AG04449 (cell line): ENCODE results near the gene CCL7.

ENCODE experiments used
- CTCF ChIA-PET: fragments of 350-600 bp; formaldehyde crosslinking; extraction: SDS; loops from one replicate; lab custom pipeline; 2021; ENCODE audit warnings: antibody characterized with exemption; lab: Yijun Ruan, JAX
- POLR2A ChIA-PET: fragments of 400-600, 350-600 bp; formaldehyde crosslinking; extraction: SDS; loops from one replicate; lab custom pipeline; 2020; ENCODE audit warnings: antibody characterized with exemption, inconsistent platforms; lab: Yijun Ruan, JAX
- DNase-seq: peaks from one replicate; pipeline ENCODE4 v3.0.0-alpha.2; 2010; ENCODE audit warnings: low read depth, low spot score
- H3K4me3 ChIP-seq: 2 replicates; pipeline ENCODE4 v1.5.1; 2011; ENCODE audit warnings: low read depth, mild to moderate bottlenecking, control low read depth, low read length
- CTCF ChIP-seq: IDR thresholded peaks from one replicate; pipeline ENCODE4 v1.5.1; 2011; ENCODE audit warnings: mild to moderate bottlenecking, moderate library complexity, low read length, control low read depth, inconsistent platforms; ENCODE audit not compliant: insufficient read depth; ENCODE audit errors: missing control alignments

Gene CCL7

GRCh38 chr17:34252444-34253138 is 17.4 kb upstream of the CCL7 start:
- CTCF ChIA-PET, result interaction anchor here (1.3 to 9.2 kb wide), 4 partner anchors 19 to 108 kb away, joined by 3 to 73 read pairs (median 4); partner anchors contain the start of gene CCL1
- peak; percentile 84 for DNase-seq

DNA sequence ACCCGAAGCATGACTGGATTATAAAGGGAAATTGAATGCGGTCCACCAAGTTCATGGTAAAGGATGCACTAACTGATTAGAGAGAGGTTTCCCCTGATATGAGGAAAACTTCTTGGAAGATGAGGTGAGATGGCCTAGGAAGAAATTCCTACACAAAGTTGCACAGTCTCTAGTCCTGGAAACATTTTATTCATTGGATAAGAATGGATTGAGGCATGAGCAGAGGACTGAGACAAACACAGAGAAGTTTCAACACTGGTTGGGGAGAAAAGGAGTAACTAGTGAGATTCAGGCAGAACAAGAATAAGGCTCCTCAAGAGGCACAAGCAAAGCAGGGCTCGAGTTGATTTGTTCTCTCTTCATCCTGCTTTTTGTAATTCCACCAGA is 16.9 kb upstream of the CCL7 start:
- no peak for TF ChIP-seq CTCF
- DNase-seq, result no peak
- CTCF ChIA-PET, result interaction anchor here (1.4 to 9.2 kb wide), 2 partner anchors 52 to 108 kb away, joined by 4 to 73 read pairs; partner anchors contain the start of gene CCL1

More at GRCh38 chr17:34252444-34253138, 17.4 kb upstream of the CCL7 start:
- no peak for TF ChIP-seq CTCF
- no peak overlapping the region for H3K4me3 ChIP-seq
- POLR2A ChIA-PET, result interaction anchor here (0.5 to 1.9 kb wide), 5 partner anchors 14 to 730 kb away, joined by 3 to 16 read pairs (median 4); no protein-coding TSS in a partner anchor

DNA sequence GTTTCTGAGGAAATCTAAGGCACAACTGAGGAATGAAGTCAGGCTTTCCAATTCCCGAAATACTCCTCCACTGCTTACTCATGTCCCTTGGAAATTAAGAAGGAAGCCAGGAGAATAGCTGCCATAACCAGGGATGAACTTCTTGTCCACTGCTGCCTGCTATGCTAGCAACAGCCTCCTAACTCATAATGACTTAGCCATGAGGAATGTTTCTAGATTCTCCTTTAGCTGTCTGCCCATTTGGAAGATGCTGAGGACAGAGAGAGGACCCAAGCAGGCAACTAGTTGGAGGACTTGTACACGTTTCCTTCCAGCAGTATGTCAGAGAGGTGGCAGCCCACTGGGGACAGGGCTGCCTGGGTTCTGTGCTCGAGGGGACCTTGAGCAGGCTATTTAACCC is 15.9 kb upstream of the CCL7 start:
- ChIA-PET POLR2A (interaction anchor here (1.3 to 2.3 kb wide), 2 partner anchors 29 to 46 kb away, joined by 3 to 12 read pairs; no protein-coding TSS in a partner anchor), CTCF (interaction anchor here (2.6 to 9.2 kb wide), 2 partner anchors 15 to 107 kb away, joined by 7 to 73 read pairs; partner anchors contain the start of gene CCL1)
- DNase-seq, result peak; percentile 73
- no peak for TF ChIP-seq CTCF
- no peak overlapping the region for H3K4me3 ChIP-seq

More for the DNA sequence above, 16.9 kb upstream of the CCL7 start:
- POLR2A ChIA-PET, result interaction anchor here (0.6 to 1.9 kb wide), 3 partner anchors 15 to 48 kb away, joined by 3 to 16 read pairs (median 5); no protein-coding TSS in a partner anchor
- H3K4me3 ChIP-seq, result no peak overlapping the region

- ChIA-PET CTCF (interaction anchor here (1.3 to 9.2 kb wide), 4 partner anchors 10 to 106 kb away, joined by 6 to 73 read pairs (median 9); partner anchors contain the start of gene CCL1), POLR2A (interaction anchor here (1.3 to 2.3 kb wide), 3 partner anchors 20 to 46 kb away, joined by 3 to 12 read pairs (median 3); no protein-coding TSS in a partner anchor)
- peak within 1 kb of the TSS; percentile 67 for H3K4me3 ChIP-seq
- no peak for TF ChIP-seq CTCF
- DNase-seq, result no peak
Measured at GRCh38 chr17:34254651-34255380, 15.2 kb upstream of the CCL7 start, which contains the start of gene CCL2. Gene CCL2, plus strand, starts transcription at chr17:34255285. Its CDS starts 65 bp downstream, at chr17:34255350.

GRCh38 chr17:34255381-34255732 is 14.7 kb upstream of the CCL7 start:
- POLR2A ChIA-PET, result interaction anchor here (1.5 to 2.3 kb wide), 2 partner anchors 20 to 45 kb away, joined by 3 to 12 read pairs; no protein-coding TSS in a partner anchor
- TF ChIP-seq CTCF, result no peak
- CTCF ChIA-PET, result interaction anchor here (1.2 to 9.2 kb wide), 5 partner anchors 10 to 106 kb away, joined by 4 to 73 read pairs (median 7); partner anchors contain the start of gene CCL1
- DNase-seq, result no peak
- H3K4me3 ChIP-seq, result peak overlapping the region; percentile 67
